ENCODE measurements around the gene CCDC18. TPM values are rescaled to one million over a fixed set of nuclear protein-coding genes. Genes with fewer than 3 reads are reported as not detected.
"Not testable (repeated sequence)": the region's sequence is repeated elsewhere in the genome, so short reads cannot be mapped to it uniquely, and the experiment has no call there.

The CCDC18 gene
- total RNA-seq, 1 donor from 2014 or later, result 1.4 TPM

- Histone ChIP-seq H3K27me3 (no peaks in the 10 kb centered on the region), H3K27ac (no peak overlapping the region), H3K36me3 (peaks cover 0 to 6% of the 10 kb centered on the region in 2 donors), H3K4me3 (no peak overlapping the region), H3K4me1 (no peaks in the 10 kb centered on the region), H3K9me3 (no peaks in the 10 kb centered on the region)
- intact Hi-C loops (cut with DNase I), result no loop called here
- no peak for DNase-seq (ENCODE audit: low spot score in 2 of 2)
- TF ChIP-seq CTCF (IDR thresholded peaks at IDR 0.05), result no peak
Measured at GRCh38 chr1:93205892-93206566, 25.5 kb downstream of the CCDC18 start.

- Histone ChIP-seq H3K27me3 (no peaks in the 10 kb centered on the region), H3K27ac (no peak overlapping the region), H3K36me3 (peaks cover 0 to 6% of the 10 kb centered on the region in 2 donors), H3K4me1 (no peaks in the 10 kb centered on the region), H3K4me3 (no peak overlapping the region), H3K9me3 (no peaks in the 10 kb centered on the region)
- DNase-seq (ENCODE audit: low spot score in 2 of 2), result no peak
- no peak for TF ChIP-seq CTCF (IDR thresholded peaks at IDR 0.05)
- intact Hi-C loops (cut with DNase I), result no loop called here
Measured at GRCh38 chr1:93206567-93206954, 26.0 kb downstream of the CCDC18 start.

GRCh38 chr1:93207211-93207610 is 26.7 kb downstream of the CCDC18 start:
- Histone ChIP-seq H3K9me3 (no peaks in the 10 kb centered on the region), H3K27ac (no peak overlapping the region), H3K36me3 (peaks cover 0 to 2% of the 10 kb centered on the region in 2 donors), H3K4me1 (no peaks in the 10 kb centered on the region), H3K4me3 (no peak overlapping the region), H3K27me3 (no peaks in the 10 kb centered on the region)
- intact Hi-C loops (cut with DNase I), result no loop called here
- DNase-seq (ENCODE audit: low spot score in 2 of 2), result no peak
- no peak for TF ChIP-seq CTCF (IDR thresholded peaks at IDR 0.05)

- Histone ChIP-seq H3K4me1 (no peaks in the 10 kb centered on the region), H3K27ac (no peak overlapping the region), H3K27me3 (no peaks in the 10 kb centered on the region), H3K9me3 (no peaks in the 10 kb centered on the region), H3K4me3 (no peak overlapping the region), H3K36me3 (no peaks in the 10 kb centered on the region)
- TF ChIP-seq CTCF (IDR thresholded peaks at IDR 0.05), result no peak
- intact Hi-C loops (cut with DNase I), result no loop called here
- no peak for DNase-seq (ENCODE audit: low spot score in 2 of 2)
Measured at GRCh38 chr1:93215322-93215721, 34.8 kb downstream of the CCDC18 start.

- intact Hi-C loops (cut with DNase I), result no loop called here
- Histone ChIP-seq H3K9me3 (no peaks in the 10 kb centered on the region), H3K4me3 (no peak overlapping the region), H3K27ac (no peak overlapping the region), H3K27me3 (no peaks in the 10 kb centered on the region), H3K4me1 (no peaks in the 10 kb centered on the region), H3K36me3 (peaks cover 0 to 3% of the 10 kb centered on the region in 2 donors)
- no peak for TF ChIP-seq CTCF (IDR thresholded peaks at IDR 0.05)
- no peak for DNase-seq (ENCODE audit: low spot score in 2 of 2)
Measured at GRCh38 chr1:93219443-93219842, 38.9 kb downstream of the CCDC18 start.

- DNase-seq (ENCODE audit: low spot score in 2 of 2); H3K36me3 ChIP-seq; H3K9me3 ChIP-seq; intact Hi-C loops (cut with DNase I); H3K27me3 ChIP-seq; H3K4me3 ChIP-seq; H3K4me1 ChIP-seq; H3K27ac ChIP-seq: not testable (repeated sequence)
Measured at GRCh38 chr1:93220716-93221115, 40.2 kb downstream of the CCDC18 start.
